Stimulated activated naive CD8-positive, alpha-beta T cell treated with anti-CD3 and anti-CD28 coated beads, Interleukin-15, amount 100 ng/mL, for 72 hours (primary cell): ENCODE results near the gene OR6C1.
"Not testable (repeated sequence)": the region's sequence is repeated elsewhere in the genome, so short reads cannot be mapped to it uniquely, and the experiment has no call there.

Experiments
- ATAC-seq: fragments of 150-1000 bp; cut with Tn5 transposase; 2 replicates; pipeline ENCODE4 v1.10.0; 2021; ENCODE audit warnings: mild to moderate bottlenecking, moderate library complexity
- DNase-seq, 2 donors: peaks; one replicate each; pipeline ENCODE4 v3.0.0; 2021 to 2022
- H3K27ac Mint-ChIP-seq, 2 donors: one replicate each; pipeline ENCODE4 v1.8.0; 2022; ENCODE audit warnings: mild to moderate bottlenecking in 2 of 2, mixed read lengths in 2 of 2, moderate library complexity in 2 of 2
- H3K27me3 Mint-ChIP-seq: one replicate; pipeline ENCODE4 v1.8.0; 2022; ENCODE audit warnings: mixed read lengths
- H3K4me1 Mint-ChIP-seq: one replicate; pipeline ENCODE4 v1.8.0; 2022; ENCODE audit warnings: mild to moderate bottlenecking, mixed read lengths
- H3K4me3 Mint-ChIP-seq, 2 donors: one replicate each; pipeline ENCODE4 v1.8.0; 2022; ENCODE audit warnings: mild to moderate bottlenecking in 2 of 2, mixed read lengths in 2 of 2, moderate library complexity in 1 of 2
- H3K9me3 Mint-ChIP-seq, 2 donors: one replicate each; pipeline ENCODE4 v1.8.0; 2022; ENCODE audit warnings: mixed read lengths in 2 of 2

The OR6C1 gene

DNA sequence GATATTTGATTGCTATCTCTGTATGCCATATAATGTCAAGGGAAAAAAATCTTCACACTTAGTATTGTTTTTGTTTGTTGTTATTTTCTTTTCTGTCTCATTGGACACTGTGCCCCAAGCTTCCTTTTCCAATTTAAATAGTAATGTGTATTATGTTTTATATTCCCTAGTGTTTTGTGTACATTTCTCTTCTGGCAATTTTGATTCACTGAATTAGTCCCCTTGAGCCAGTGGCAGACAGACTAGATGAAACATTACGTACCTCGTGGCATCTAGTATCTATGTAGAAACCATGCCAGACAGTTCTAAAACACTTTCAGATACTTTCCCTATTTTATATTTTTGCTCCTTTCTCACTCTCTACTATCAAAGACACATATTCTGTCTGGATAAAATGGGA is at the start of gene OR6C1:
Gene OR6C1, plus strand, starts transcription at position 301 of the 400 bp plus-strand sequence. CDS start 6,257 bp downstream, outside the sequence.
- Mint-ChIP-seq H3K27ac (no peak within 1 kb of the TSS), H3K27me3 (peaks cover 14% of the 10 kb centered on the region), H3K4me3 (no peak within 1 kb of the TSS), H3K9me3 (no peaks in the 10 kb centered on the region), H3K4me1 (no peaks in the 10 kb centered on the region)
- no peak for DNase-seq
- ATAC-seq: no peak

DNA sequence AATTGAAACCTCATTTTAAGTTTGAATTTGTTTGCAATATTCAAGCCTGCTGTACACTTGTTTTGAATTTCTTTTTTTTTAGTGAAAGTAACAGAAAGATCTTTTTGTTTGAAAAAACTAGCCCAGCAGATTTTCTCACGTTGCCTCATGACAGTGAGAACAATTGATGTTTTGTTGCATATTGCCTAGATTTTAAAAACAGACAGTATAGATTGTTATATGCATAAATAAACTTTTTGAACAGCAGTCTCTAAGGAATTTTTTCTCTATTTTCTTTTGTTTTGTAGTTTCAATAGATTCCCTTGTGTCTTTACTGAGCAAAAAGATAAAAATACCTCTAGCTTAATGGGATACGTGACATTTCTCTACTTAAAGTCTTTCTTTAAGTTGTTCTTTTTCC is 33.2 kb upstream of the OR6C1 start:
- Mint-ChIP-seq H3K4me3 (no peak overlapping the region), H3K27ac (no peak overlapping the region), H3K9me3 (no peaks in the 10 kb centered on the region), H3K27me3 (peaks cover 27% of the 10 kb centered on the region), H3K4me1 (no peaks in the 10 kb centered on the region)
- ATAC-seq: no peak
- DNase-seq: no peak

DNA sequence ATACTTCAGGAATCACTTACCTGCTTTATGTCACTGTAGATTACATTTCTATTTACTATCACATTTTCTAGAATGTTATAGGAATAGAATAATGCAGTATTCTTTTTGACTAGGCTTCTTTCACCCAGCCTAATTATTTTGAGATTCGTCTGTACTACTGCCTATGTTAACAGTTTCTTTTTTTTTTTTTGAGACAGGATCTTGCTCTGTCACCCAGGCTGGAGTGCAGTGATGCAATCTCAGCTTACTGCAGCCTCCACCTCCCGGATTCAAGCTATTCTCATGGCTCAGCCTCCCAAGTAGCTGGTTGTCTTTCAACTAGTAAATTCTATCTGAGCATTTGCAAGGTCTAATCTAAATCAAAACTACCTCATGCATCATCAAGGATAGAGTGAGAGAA is 24.1 kb upstream of the OR6C1 start:
- Mint-ChIP-seq H3K27me3 (peaks cover 18% of the 10 kb centered on the region), H3K4me1 (no peaks in the 10 kb centered on the region), H3K9me3 (no peaks in the 10 kb centered on the region), H3K27ac (no peak overlapping the region), H3K4me3 (no peak overlapping the region)
- ATAC-seq: no peak
- no peak for DNase-seq

- Mint-ChIP-seq H3K9me3 (peaks cover 0 to 4% of the 10 kb centered on the region in 2 donors), H3K4me1 (no peaks in the 10 kb centered on the region), H3K4me3 (no peak within 1 kb of the TSS), H3K27ac (no peak within 1 kb of the TSS), H3K27me3 (peaks cover 22% of the 10 kb centered on the region)
- DNase-seq (no peak), ATAC-seq (no peak)
Observed at GRCh38 chr12:55296469-55296868, 17.7 kb upstream of the OR6C1 start, which contains the start of gene OR6C6. TSS of gene OR6C6 (minus strand) at chr12:55296569. CDS start at chr12:55295232, 1,337 bp downstream.

DNA sequence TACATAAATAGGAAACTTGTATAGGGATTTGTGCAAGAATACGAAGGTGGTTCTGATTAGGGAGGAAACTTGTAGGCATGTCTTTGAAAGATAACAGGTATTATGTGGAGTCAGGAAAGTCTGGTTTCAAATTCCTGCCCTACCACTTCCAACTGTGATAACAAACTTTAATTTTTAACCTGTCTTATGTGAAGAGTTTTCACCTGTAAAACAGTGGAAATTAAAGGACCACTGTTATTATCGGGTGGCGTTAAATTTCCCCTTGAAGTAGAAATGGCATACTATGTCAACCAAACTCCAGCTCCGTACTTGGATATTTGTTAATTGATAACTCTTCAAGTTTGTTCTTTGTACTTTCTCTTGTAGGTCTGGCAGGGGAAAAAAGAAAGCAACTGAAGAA is 6.1 kb downstream of the OR6C1 start:
- Mint-ChIP-seq H3K27me3 (peaks cover 22% of the 10 kb centered on the region), H3K4me1 (no peaks in the 10 kb centered on the region), H3K4me3 (no peak overlapping the region), H3K27ac (no peak overlapping the region), H3K9me3 (no peaks in the 10 kb centered on the region)
- ATAC-seq (no peak), DNase-seq (no peak)

GRCh38 chr12:55325801-55326200 is 11.7 kb downstream of the OR6C1 start:
- H3K9me3 Mint-ChIP-seq, ATAC-seq, H3K4me1 Mint-ChIP-seq, H3K4me3 Mint-ChIP-seq, H3K27ac Mint-ChIP-seq, DNase-seq: not testable (repeated sequence)
- H3K27me3 Mint-ChIP-seq: peaks cover 16% of the 10 kb centered on the region

- Mint-ChIP-seq H3K27me3 (peaks cover 15% of the 10 kb centered on the region), H3K4me1 (no peaks in the 10 kb centered on the region), H3K4me3 (no peak within 1 kb of the TSS)
Observed at GRCh38 chr12:55330446-55330845, 16.3 kb downstream of the OR6C1 start, which contains the start of gene OR6C3. TSS of gene OR6C3 (plus strand) at chr12:55330746. CDS start at chr12:55331701, 955 bp downstream.

DNA sequence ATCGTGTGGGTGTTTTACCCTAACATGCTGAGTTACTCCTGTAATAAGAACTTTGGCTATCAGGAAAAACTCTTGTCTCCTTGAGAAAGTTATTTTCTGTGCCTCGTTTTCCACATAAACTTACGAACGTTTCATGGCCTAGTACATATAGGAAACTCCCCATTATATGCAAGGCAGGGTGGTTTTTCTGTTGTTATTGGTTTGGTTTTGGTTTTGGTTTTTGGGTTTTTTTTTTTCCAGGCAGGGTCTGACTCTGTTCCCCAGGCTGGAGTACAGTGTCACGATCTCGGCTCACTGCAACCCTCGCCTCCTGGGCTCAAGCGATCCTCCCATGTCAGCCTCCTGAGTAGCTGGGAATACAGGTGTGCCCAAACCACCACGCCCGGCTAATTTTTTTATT is 21.9 kb downstream of the OR6C1 start:
- Mint-ChIP-seq H3K4me1 (no peaks in the 10 kb centered on the region), H3K27ac (no peak overlapping the region), H3K27me3 (peaks cover 34% of the 10 kb centered on the region)

More at GRCh38 chr12:55330446-55330845, 16.3 kb downstream of the OR6C1 start, which contains the start of gene OR6C3:
- ATAC-seq (no peak), DNase-seq (no peak)
- Mint-ChIP-seq H3K27ac (peak within 1 kb of the TSS in 1 of 2 donors; percentile 22), H3K9me3 (no peaks in the 10 kb centered on the region)

GRCh38 chr12:55355338-55355737 is 41.2 kb downstream of the OR6C1 start:
- not testable (repeated sequence) for DNase-seq, H3K27ac Mint-ChIP-seq, H3K4me3 Mint-ChIP-seq, H3K4me1 Mint-ChIP-seq, ATAC-seq
- Mint-ChIP-seq H3K9me3 (peaks cover 4 to 11% of the 10 kb centered on the region in 2 donors), H3K27me3 (peaks cover 27% of the 10 kb centered on the region)

More for the DNA sequence above, 21.9 kb downstream of the OR6C1 start:
- DNase-seq: no peak
- no peaks in the 10 kb centered on the region for H3K9me3 Mint-ChIP-seq
- no peak overlapping the region for H3K4me3 Mint-ChIP-seq
- no peak for ATAC-seq

- Mint-ChIP-seq H3K4me1 (no peaks in the 10 kb centered on the region), H3K9me3 (no peaks in the 10 kb centered on the region), H3K27me3 (peaks cover 36% of the 10 kb centered on the region), H3K27ac (no peak within 1 kb of the TSS), H3K4me3 (no peak within 1 kb of the TSS)
- ATAC-seq (no peak), DNase-seq (no peak)
Observed at GRCh38 chr12:55362675-55363074, 48.5 kb downstream of the OR6C1 start, which contains the start of gene OR6C75. TSS of gene OR6C75 (plus strand) at chr12:55362975. CDS start at chr12:55365111, 2,136 bp downstream.

DNA sequence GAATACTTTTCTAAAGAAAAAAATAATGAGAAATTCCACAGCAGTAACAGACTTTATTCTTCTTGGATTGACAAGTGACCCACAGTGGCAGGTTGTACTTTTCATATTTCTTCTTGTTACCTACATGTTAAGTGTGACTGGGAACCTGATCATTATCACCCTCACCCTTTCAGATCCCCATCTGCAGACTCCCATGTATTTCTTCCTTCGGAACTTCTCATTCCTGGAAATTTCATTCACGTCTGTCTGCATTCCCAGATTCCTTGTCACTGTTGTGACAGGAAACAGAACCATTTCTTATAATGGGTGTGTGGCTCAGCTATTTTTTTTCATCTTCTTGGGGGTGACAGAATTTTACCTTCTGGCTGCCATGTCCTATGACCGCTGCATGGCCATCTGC is 50.9 kb downstream of the OR6C1 start:
- Mint-ChIP-seq H3K9me3 (no peaks in the 10 kb centered on the region), H3K27me3 (peaks cover 22% of the 10 kb centered on the region), H3K4me3 (no peak overlapping the region), H3K4me1 (no peaks in the 10 kb centered on the region), H3K27ac (no peak overlapping the region)
- DNase-seq (no peak), ATAC-seq (no peak)
